IPS-18a (cell line): ENCODE measurements around the gene DUSP22.

Experiments used
- H3K27ac ChIP-seq: one replicate; pipeline ENCODE4 v1.5.1; 2013; ENCODE audit warnings: low read length
- H3K27me3 ChIP-seq: one replicate; pipeline ENCODE4 v1.6.1; 2013; ENCODE audit warnings: mild to moderate bottlenecking, low read length; ENCODE audit not compliant: control insufficient read depth, insufficient read depth
- H3K36me3 ChIP-seq: one replicate; pipeline ENCODE4 v1.6.1; 2013; ENCODE audit warnings: low read depth, low read length; ENCODE audit not compliant: control insufficient read depth
- H3K4me1 ChIP-seq: one replicate; pipeline ENCODE4 v1.6.1; 2013; ENCODE audit warnings: low read depth, low read length; ENCODE audit not compliant: control insufficient read depth
- H3K4me3 ChIP-seq: one replicate; pipeline ENCODE4 v1.5.1; 2013; ENCODE audit warnings: low read length
- H3K9ac ChIP-seq: one replicate; pipeline ENCODE4 v1.6.1; 2013; ENCODE audit warnings: mild to moderate bottlenecking, low read length, moderate library complexity
- H3K9me3 ChIP-seq: one replicate; pipeline ENCODE4 v1.6.1; 2013; ENCODE audit warnings: low read depth, low read length; ENCODE audit not compliant: control insufficient read depth

The DUSP22 gene

GRCh38 chr6:347951-348859, 55.9 kb downstream of the DUSP22 start:
- Histone ChIP-seq H3K27ac (no peak overlapping the region), H3K36me3 (no peaks in the 10 kb centered on the region), H3K27me3 (no peaks in the 10 kb centered on the region), H3K9ac (no peak overlapping the region), H3K9me3 (no peaks in the 10 kb centered on the region), H3K4me3 (no peak overlapping the region), H3K4me1 (no peaks in the 10 kb centered on the region)

- H3K36me3 ChIP-seq = no peaks in the 10 kb centered on the region
- no peak overlapping the region for H3K9ac ChIP-seq
- H3K4me1 ChIP-seq = no peaks in the 10 kb centered on the region
- H3K27ac ChIP-seq = no peak overlapping the region
- no peak overlapping the region for H3K4me3 ChIP-seq
- H3K27me3 ChIP-seq = no peaks in the 10 kb centered on the region
- H3K9me3 ChIP-seq = no peaks in the 10 kb centered on the region
Observed at GRCh38 chr6:348860-349396, 56.6 kb downstream of the DUSP22 start.

GRCh38 chr6:349491-349921, 57.2 kb downstream of the DUSP22 start:
- Histone ChIP-seq H3K36me3 (no peaks in the 10 kb centered on the region), H3K4me1 (no peaks in the 10 kb centered on the region), H3K27ac (no peak overlapping the region), H3K9ac (no peak overlapping the region), H3K27me3 (no peaks in the 10 kb centered on the region), H3K9me3 (no peaks in the 10 kb centered on the region), H3K4me3 (no peak overlapping the region)

GRCh38 chr6:350371-350770, 58.1 kb downstream of the DUSP22 start:
- H3K27ac ChIP-seq = no peak overlapping the region
- no peak overlapping the region for H3K9ac ChIP-seq
- no peaks in the 10 kb centered on the region for H3K4me1 ChIP-seq
- no peaks in the 10 kb centered on the region for H3K27me3 ChIP-seq
- H3K9me3 ChIP-seq = no peaks in the 10 kb centered on the region
- H3K4me3 ChIP-seq = no peak overlapping the region
- H3K36me3 ChIP-seq = no peaks in the 10 kb centered on the region

- no peaks in the 10 kb centered on the region for H3K27me3 ChIP-seq
- H3K4me1 ChIP-seq = no peaks in the 10 kb centered on the region
- H3K27ac ChIP-seq = no peak overlapping the region
Observed at GRCh38 chr6:351011-351866, 59.0 kb downstream of the DUSP22 start.

GRCh38 chr6:351867-352289, 59.6 kb downstream of the DUSP22 start:
- Histone ChIP-seq H3K9ac (no peak overlapping the region), H3K4me1 (no peaks in the 10 kb centered on the region), H3K27ac (no peak overlapping the region), H3K9me3 (no peaks in the 10 kb centered on the region), H3K27me3 (no peaks in the 10 kb centered on the region), H3K4me3 (no peak overlapping the region), H3K36me3 (no peaks in the 10 kb centered on the region)

More at GRCh38 chr6:351011-351866, 59.0 kb downstream of the DUSP22 start:
- no peaks in the 10 kb centered on the region for H3K36me3 ChIP-seq
- no peak overlapping the region for H3K9ac ChIP-seq
- no peaks in the 10 kb centered on the region for H3K9me3 ChIP-seq
- H3K4me3 ChIP-seq = no peak overlapping the region

- Histone ChIP-seq H3K9me3 (no peaks in the 10 kb centered on the region), H3K4me3 (no peak overlapping the region), H3K27ac (no peak overlapping the region), H3K4me1 (no peaks in the 10 kb centered on the region), H3K27me3 (no peaks in the 10 kb centered on the region), H3K9ac (no peak overlapping the region), H3K36me3 (no peaks in the 10 kb centered on the region)
Observed at GRCh38 chr6:352474-352873, 60.2 kb downstream of the DUSP22 start.

GRCh38 chr6:352896-353470, 60.7 kb downstream of the DUSP22 start:
- Histone ChIP-seq H3K27ac (no peak overlapping the region), H3K27me3 (no peaks in the 10 kb centered on the region), H3K9me3 (no peaks in the 10 kb centered on the region), H3K4me1 (no peaks in the 10 kb centered on the region), H3K36me3 (no peaks in the 10 kb centered on the region), H3K9ac (no peak overlapping the region), H3K4me3 (no peak overlapping the region)

- Histone ChIP-seq H3K9me3 (no peaks in the 10 kb centered on the region), H3K4me1 (no peaks in the 10 kb centered on the region)
Observed at GRCh38 chr6:353642-354614, 61.6 kb downstream of the DUSP22 start.

GRCh38 chr6:354631-355280, 62.5 kb downstream of the DUSP22 start:
- H3K27ac ChIP-seq = no peak overlapping the region
- no peak overlapping the region for H3K9ac ChIP-seq
- no peaks in the 10 kb centered on the region for H3K4me1 ChIP-seq
- H3K36me3 ChIP-seq = no peaks in the 10 kb centered on the region
- H3K27me3 ChIP-seq = no peaks in the 10 kb centered on the region
- no peak overlapping the region for H3K4me3 ChIP-seq
- no peaks in the 10 kb centered on the region for H3K9me3 ChIP-seq

More at GRCh38 chr6:353642-354614, 61.6 kb downstream of the DUSP22 start:
- Histone ChIP-seq H3K27ac (no peak overlapping the region), H3K9ac (no peak overlapping the region), H3K36me3 (no peaks in the 10 kb centered on the region), H3K27me3 (no peaks in the 10 kb centered on the region), H3K4me3 (no peak overlapping the region)
